Brain microvascular endothelial cell (primary cell): ENCODE measurements around the gene CORO2A.
"Not testable (repeated sequence)": the region's sequence is repeated elsewhere in the genome, so short reads cannot be mapped to it uniquely, and the experiment has no call there.

Experiments
- DNase-seq: peaks from one replicate; pipeline ENCODE4 v3.0.0-alpha.2; 2020
- H3K27ac ChIP-seq: fragments of 250-450 bp; sonication (Bioruptor Pico); 2 replicates; pipeline ENCODE4 v1.5.1; 2020; ENCODE audit warnings: mild to moderate bottlenecking, moderate library complexity
- H3K27me3 ChIP-seq: fragments of 250-450 bp; sonication (Bioruptor Pico); replicated peaks from 2 replicates; pipeline ENCODE4 v1.5.1; 2020; ENCODE audit warnings: mild to moderate bottlenecking
- H3K36me3 ChIP-seq: fragments of 250-450 bp; sonication (Bioruptor Pico); replicated peaks from 2 replicates; pipeline ENCODE4 v1.5.1; 2020; ENCODE audit warnings: mild to moderate bottlenecking
- H3K4me3 ChIP-seq: 2 replicates; pipeline ENCODE4 v1.5.1; 2011; ENCODE audit warnings: low read depth, mild to moderate bottlenecking, control low read depth, low read length, moderate library complexity
- in situ Hi-C: cut with HindIII; loops from 2 replicates; pipeline ENCODE4 v1.10.0; 2017; ENCODE audit warnings: low sequenced_read_pairs, low pct_ligation_motif_present
- TF ChIP-seq, protein P1 (sequence below): IDR thresholded peaks from 2 replicates; pipeline ENCODE4 v1.5.1; 2011; ENCODE audit warnings: low read depth, mild to moderate bottlenecking, moderate library complexity, low read length, control low read depth, inconsistent platforms; ENCODE audit errors: missing control alignments

The CORO2A gene

GRCh38 chr9:98128316-98128715 is 64.1 kb downstream of the CORO2A start:
- in situ Hi-C loops: no loop called here
- H3K27ac ChIP-seq: no peak overlapping the region
- no peak overlapping the region for H3K4me3 ChIP-seq
- no peak for DNase-seq
- TF ChIP-seq, protein P1, sequence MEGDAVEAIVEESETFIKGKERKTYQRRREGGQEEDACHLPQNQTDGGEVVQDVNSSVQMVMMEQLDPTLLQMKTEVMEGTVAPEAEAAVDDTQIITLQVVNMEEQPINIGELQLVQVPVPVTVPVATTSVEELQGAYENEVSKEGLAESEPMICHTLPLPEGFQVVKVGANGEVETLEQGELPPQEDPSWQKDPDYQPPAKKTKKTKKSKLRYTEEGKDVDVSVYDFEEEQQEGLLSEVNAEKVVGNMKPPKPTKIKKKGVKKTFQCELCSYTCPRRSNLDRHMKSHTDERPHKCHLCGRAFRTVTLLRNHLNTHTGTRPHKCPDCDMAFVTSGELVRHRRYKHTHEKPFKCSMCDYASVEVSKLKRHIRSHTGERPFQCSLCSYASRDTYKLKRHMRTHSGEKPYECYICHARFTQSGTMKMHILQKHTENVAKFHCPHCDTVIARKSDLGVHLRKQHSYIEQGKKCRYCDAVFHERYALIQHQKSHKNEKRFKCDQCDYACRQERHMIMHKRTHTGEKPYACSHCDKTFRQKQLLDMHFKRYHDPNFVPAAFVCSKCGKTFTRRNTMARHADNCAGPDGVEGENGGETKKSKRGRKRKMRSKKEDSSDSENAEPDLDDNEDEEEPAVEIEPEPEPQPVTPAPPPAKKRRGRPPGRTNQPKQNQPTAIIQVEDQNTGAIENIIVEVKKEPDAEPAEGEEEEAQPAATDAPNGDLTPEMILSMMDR: no peak
- H3K36me3 ChIP-seq: no peaks in the 10 kb centered on the region
- no peaks in the 10 kb centered on the region for H3K27me3 ChIP-seq

DNA sequence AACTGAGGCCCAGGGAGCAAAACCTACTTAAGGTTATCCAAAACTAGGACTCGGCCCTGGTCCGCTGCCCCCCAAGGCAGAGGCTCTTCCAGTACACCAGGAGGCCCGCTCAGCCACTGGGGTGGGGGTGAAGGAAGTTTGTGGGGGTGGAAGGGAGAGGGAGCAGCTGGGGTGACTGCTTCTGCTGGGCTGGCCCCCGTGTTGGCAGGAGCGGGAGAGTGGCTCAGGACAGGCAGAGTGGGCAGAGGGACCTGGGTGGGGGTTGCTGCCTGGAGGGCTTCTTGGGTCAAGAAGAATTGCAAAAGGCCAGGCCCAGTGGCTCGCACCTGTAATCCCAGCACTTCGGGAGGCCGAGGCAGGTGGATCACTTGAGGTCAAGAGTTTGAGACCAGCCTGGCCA is 65.2 kb downstream of the CORO2A start:
- TF ChIP-seq, protein P1: no peak
- H3K36me3 ChIP-seq: no peaks in the 10 kb centered on the region
- in situ Hi-C loops: no loop called here

GRCh38 chr9:98124637-98125426 is 67.6 kb downstream of the CORO2A start:
- no peak overlapping the region for H3K4me3 ChIP-seq
- H3K36me3 ChIP-seq: no peaks in the 10 kb centered on the region
- TF ChIP-seq, protein P1: no peak
- in situ Hi-C loops: no loop called here
- H3K27ac ChIP-seq: no peak overlapping the region
- DNase-seq: no peak
- no peaks in the 10 kb centered on the region for H3K27me3 ChIP-seq

More for the DNA sequence above, 65.2 kb downstream of the CORO2A start:
- Histone ChIP-seq H3K27ac (no peak overlapping the region), H3K27me3 (no peaks in the 10 kb centered on the region), H3K4me3 (no peak overlapping the region)
- DNase-seq: no peak

- H3K36me3 ChIP-seq, H3K27me3 ChIP-seq, in situ Hi-C loops, H3K27ac ChIP-seq, DNase-seq, H3K4me3 ChIP-seq: not testable (repeated sequence)
These were observed 68.3 kb downstream of the CORO2A start for GRCh38 chr9:98124091-98124490.

- Histone ChIP-seq H3K27ac (no peak overlapping the region), H3K4me3 (no peak overlapping the region), H3K27me3 (no peaks in the 10 kb centered on the region), H3K36me3 (no peaks in the 10 kb centered on the region)
- in situ Hi-C loops: no loop called here
- no peak for DNase-seq
- TF ChIP-seq, protein P1: no peak
These were observed 71.4 kb downstream of the CORO2A start for GRCh38 chr9:98121058-98121457.

DNA sequence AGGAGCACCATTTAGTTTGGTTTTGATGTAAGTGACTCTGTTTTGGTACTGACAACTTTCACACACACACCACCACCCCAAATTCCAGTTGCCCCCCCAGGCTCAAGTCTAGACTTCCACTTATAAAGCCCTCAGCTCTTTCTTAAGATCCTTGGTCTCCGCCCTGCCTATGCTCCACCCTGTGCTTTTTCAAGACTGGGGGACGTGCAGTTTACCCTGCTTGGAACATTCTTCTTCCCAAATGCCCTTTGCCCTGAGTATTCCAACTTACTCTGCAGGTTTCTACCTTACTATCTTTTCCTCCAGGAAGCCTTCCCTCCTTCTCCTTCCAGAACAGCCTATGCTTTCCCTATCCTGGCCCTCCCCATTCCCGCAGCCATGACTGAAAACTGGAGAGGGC is 72.0 kb downstream of the CORO2A start:
- TF ChIP-seq, protein P1: no peak
- no peak overlapping the region for H3K27ac ChIP-seq
- no peaks in the 10 kb centered on the region for H3K27me3 ChIP-seq
- no peak overlapping the region for H3K4me3 ChIP-seq
- H3K36me3 ChIP-seq: no peaks in the 10 kb centered on the region
- in situ Hi-C loops: no loop called here
- no peak for DNase-seq
